ENCODE results near the gene PRR19.

The PRR19 gene

GRCh38 chr19:42275517-42275916, 26.4 kb upstream of the PRR19 start:
- TF ChIP-seq EZH2 (IDR thresholded peaks at IDR 0.05; ENCODE audit: borderline replicate concordance, low read length) = no peak
- TF ChIP-seq CTCF (IDR thresholded peaks at IDR 0.05; ENCODE audit: low read length) = no peak
- Histone ChIP-seq H3K9me3 (ENCODE audit: low read length) (no peaks in the 10 kb centered on the region), H3K9ac (ENCODE audit: low read length) (no peak overlapping the region), H3K79me2 (ENCODE audit: insufficient read depth, low read length) (no peaks in the 10 kb centered on the region), H2AFZ (ENCODE audit: low read length) (no peak overlapping the region), H4K20me1 (ENCODE audit: insufficient read depth, low read length) (no peaks in the 10 kb centered on the region), H3K4me3 (ENCODE audit: low read depth, low read length, poor library complexity, severe bottlenecking) (no peak overlapping the region), H3K27ac (ENCODE audit: low read depth, low read length, poor library complexity, severe bottlenecking) (no peak overlapping the region), H3K4me2 (ENCODE audit: low read length) (no peak overlapping the region), H3F3A (ENCODE audit: insufficient read depth, low read length) (no peaks in the 10 kb centered on the region), H3K36me3 (ENCODE audit: insufficient read depth, low read length) (peaks cover 4% of the 10 kb centered on the region; the same call in 1 of the 2 replicates), H3K27me3 (ENCODE audit: insufficient read depth, low read length) (no peaks in the 10 kb centered on the region), H3K9me2 (ENCODE audit: low read depth, low read length) (no peaks in the 10 kb centered on the region), H3K4me1 (ENCODE audit: insufficient read depth, low read length, severe bottlenecking) (peaks cover 25% of the 10 kb centered on the region)

- H3K27ac ChIP-seq (ENCODE audit: low read depth, low read length, poor library complexity, severe bottlenecking) = no peak overlapping the region
- no peaks in the 10 kb centered on the region for H3K9me3 ChIP-seq (ENCODE audit: low read length)
- H3K4me3 ChIP-seq (ENCODE audit: low read depth, low read length, poor library complexity, severe bottlenecking) = no peak overlapping the region
- H3K36me3 ChIP-seq (ENCODE audit: insufficient read depth, low read length) = peaks cover 4% of the 10 kb centered on the region; the same call in 1 of the 2 replicates
- H3K79me2 ChIP-seq (ENCODE audit: insufficient read depth, low read length) = no peaks in the 10 kb centered on the region
- H3F3A ChIP-seq (ENCODE audit: insufficient read depth, low read length) = no peaks in the 10 kb centered on the region
- no peaks in the 10 kb centered on the region for H3K9me2 ChIP-seq (ENCODE audit: low read depth, low read length)
- H3K4me1 ChIP-seq (ENCODE audit: insufficient read depth, low read length, severe bottlenecking) = peaks cover 20% of the 10 kb centered on the region
- no peak for TF ChIP-seq CTCF (IDR thresholded peaks at IDR 0.05; ENCODE audit: low read length)
- no peak for TF ChIP-seq EZH2 (IDR thresholded peaks at IDR 0.05; ENCODE audit: borderline replicate concordance, low read length)
- no peak overlapping the region for H3K4me2 ChIP-seq (ENCODE audit: low read length)
- no peak overlapping the region for H3K9ac ChIP-seq (ENCODE audit: low read length)
- no peaks in the 10 kb centered on the region for H3K27me3 ChIP-seq (ENCODE audit: insufficient read depth, low read length)
- no peaks in the 10 kb centered on the region for H4K20me1 ChIP-seq (ENCODE audit: insufficient read depth, low read length)
- no peak overlapping the region for H2AFZ ChIP-seq (ENCODE audit: low read length)
Observed at GRCh38 chr19:42276284-42276683, 25.6 kb upstream of the PRR19 start.

DNA sequence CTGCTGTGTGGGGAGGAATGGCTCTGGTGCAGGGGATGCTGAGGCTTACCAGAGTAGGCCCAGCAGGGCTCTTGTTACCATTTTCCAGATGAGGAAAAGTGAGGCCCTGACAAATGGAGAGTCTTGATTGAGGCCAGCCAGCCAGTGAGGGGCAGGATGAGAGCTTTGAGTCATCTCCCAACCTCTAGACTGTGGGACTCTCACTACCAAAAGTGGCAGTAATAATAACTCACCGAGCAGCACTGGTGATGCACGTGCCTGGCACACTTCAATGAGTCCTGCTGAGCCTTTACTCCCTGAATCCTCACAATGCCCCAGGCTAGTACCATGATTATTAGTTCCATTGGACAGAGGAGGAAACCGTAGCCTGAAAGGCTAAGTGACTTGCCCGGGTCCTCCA, 25.1 kb upstream of the PRR19 start:
- Histone ChIP-seq H2AFZ (ENCODE audit: low read length) (no peak overlapping the region), H3K4me3 (ENCODE audit: low read depth, low read length, poor library complexity, severe bottlenecking) (no peak overlapping the region), H3K79me2 (ENCODE audit: insufficient read depth, low read length) (no peaks in the 10 kb centered on the region), H3K9ac (ENCODE audit: low read length) (no peak overlapping the region), H3K9me2 (ENCODE audit: low read depth, low read length) (no peaks in the 10 kb centered on the region), H3F3A (ENCODE audit: insufficient read depth, low read length) (peaks cover under 1% of the 10 kb centered on the region; the same call in 1 of the 2 replicates), H3K27me3 (ENCODE audit: insufficient read depth, low read length) (no peaks in the 10 kb centered on the region), H4K20me1 (ENCODE audit: insufficient read depth, low read length) (no peaks in the 10 kb centered on the region), H3K4me2 (ENCODE audit: low read length) (no peak overlapping the region), H3K27ac (ENCODE audit: low read depth, low read length, poor library complexity, severe bottlenecking) (no peak overlapping the region), H3K9me3 (ENCODE audit: low read length) (no peaks in the 10 kb centered on the region), H3K36me3 (ENCODE audit: insufficient read depth, low read length) (peaks cover 4% of the 10 kb centered on the region; the same call in 1 of the 2 replicates), H3K4me1 (ENCODE audit: insufficient read depth, low read length, severe bottlenecking) (peaks cover 23% of the 10 kb centered on the region)
- no peak for TF ChIP-seq EZH2 (IDR thresholded peaks at IDR 0.05; ENCODE audit: borderline replicate concordance, low read length)
- TF ChIP-seq CTCF (IDR thresholded peaks at IDR 0.05; ENCODE audit: low read length) = no peak
